ENCODE data around the gene PYM1.
"Not testable (repeated sequence)": the region's sequence is repeated elsewhere in the genome, so short reads cannot be mapped to it uniquely, and the experiment has no call there.

The PYM1 gene

GRCh38 chr12:55908726-55909512 is 18.8 kb downstream of the PYM1 start:
- no peak for DNase-seq

GRCh38 chr12:55906056-55906455 is 21.6 kb downstream of the PYM1 start:
- no peak for DNase-seq

- DNase-seq = no peak
These were observed 25.7 kb downstream of the PYM1 start for GRCh38 chr12:55901881-55902490.

DNA sequence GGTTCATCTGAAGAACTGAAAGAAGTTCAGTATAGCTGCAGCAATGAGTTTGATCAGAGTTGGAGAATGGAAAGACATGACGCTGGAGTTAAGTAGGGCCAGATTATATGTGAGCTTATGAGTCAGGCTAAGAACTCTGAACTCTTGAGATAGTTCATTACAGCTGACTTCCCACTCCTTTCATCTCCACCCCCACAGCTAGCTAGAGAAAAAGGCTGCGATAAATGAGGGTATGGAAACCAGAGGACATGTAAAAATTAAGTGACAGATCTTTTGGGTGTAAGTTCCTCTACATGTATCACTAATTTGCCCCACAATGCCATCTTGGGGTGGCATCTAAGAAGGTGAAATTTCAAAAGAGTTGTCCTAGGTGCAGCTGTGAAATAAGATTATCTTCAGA is 28.6 kb downstream of the PYM1 start:
- no peak for DNase-seq

- no peak for DNase-seq
These were observed 34.0 kb downstream of the PYM1 start for GRCh38 chr12:55893723-55894122.

DNA sequence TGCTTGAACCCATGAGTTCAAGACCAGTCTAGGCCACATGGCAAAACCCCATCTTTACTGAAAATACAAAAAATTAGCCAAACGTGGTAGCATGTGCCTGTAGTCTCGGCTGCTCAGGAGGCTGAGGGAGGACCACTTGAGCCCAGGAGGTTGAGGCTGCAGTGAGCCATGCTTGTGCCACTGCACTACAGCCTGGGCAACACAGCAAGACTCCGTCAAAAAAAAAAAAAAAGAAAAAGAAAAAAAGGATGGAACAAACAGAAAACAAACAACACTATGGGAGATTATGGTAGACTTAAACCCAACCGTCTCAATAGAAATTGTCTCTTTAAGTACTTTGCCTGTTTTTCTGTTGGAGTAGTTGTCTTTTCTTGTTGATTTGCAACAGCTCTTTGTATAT is 36.4 kb downstream of the PYM1 start:
- no peak for DNase-seq

DNA sequence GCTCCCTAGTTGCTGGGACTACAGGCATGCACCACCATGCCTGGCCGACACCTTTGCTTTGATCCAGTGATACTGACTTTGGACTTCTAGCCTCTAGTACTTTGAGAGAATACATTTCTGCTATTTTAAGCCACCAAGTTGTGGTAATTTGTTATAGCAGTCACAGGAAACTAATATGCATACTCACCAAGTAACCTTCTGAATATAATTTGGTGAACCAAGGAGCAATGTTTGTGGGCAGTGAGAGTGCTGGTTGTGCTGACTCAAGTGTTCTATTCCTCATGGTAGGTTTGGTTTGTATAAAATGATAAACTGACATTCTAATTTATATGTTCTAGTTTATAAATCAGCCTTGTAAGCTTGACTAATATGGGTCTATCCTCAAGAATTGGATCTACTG is 42.6 kb downstream of the PYM1 start:
- DNase-seq = no peak

- DNase-seq = no peak
These were observed 49.9 kb downstream of the PYM1 start for GRCh38 chr12:55877824-55878223.

GRCh38 chr12:55875704-55876467 is 51.8 kb downstream of the PYM1 start:
- DNase-seq = no peak

DNA sequence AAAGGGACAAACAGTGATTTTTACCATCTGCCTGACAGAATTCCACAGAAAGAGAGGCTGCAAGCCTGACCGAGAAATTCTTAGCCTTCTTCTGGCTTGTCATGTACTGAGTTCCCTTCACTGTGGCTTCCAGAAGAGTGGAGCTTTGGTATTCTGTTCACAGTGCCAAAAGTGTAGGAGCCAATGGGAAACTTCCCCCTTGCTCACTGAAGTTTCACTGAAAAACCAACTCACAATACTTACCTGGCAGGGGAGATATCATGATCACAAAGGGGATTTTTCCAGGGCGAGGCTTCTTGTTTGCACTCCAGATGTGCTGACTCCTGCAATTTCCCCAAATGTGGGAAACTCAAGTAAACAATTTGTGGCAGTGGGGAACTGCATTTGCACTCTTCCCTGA is 53.3 kb downstream of the PYM1 start:
- no peak for DNase-seq

DNA sequence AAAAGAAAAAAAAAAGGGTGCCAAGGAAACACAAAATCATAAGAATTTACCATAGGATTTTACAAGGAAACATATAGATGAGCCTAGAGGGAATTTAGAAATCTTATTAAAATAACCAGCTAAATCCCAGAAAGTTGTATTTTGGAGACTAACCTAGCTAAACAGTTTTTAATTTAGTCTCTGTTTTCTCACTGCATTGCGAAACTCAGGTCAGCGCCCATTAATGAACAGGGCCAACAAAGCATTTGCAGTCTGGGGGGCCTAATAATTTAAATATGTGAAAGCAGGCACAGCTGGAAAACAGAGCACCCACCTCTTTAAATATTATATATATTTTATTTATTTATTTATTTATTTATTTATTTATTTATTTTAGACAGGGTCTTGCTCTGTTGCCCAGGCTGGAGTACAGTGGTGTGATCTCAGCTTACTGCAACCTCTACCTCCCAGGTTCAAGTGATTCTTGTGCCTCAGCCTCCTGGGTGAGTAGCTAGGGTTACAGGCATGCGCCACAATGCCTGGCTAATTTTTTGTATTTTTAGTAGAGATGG is 61.2 kb downstream of the PYM1 start:
- DNase-seq = not testable (repeated sequence)

DNA sequence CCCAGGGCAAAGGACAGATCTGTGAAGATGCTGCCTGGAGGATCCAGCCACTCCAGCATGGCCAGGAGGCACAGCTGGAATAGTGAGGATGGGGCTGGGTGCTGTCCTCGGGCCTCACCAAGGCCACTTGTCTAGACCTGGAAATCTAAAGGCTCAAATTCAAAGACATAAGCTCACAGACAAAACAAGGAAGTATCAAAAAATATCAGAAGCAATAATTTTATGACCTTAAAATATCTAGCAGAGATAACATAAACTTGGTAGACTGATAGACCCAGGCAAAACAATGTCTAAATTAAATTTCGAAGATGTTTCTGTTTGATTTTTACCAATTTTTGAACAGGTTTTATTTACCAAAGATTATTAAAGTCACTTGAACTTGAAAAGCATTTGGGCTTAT is 62.4 kb downstream of the PYM1 start:
- no peak for DNase-seq

DNA sequence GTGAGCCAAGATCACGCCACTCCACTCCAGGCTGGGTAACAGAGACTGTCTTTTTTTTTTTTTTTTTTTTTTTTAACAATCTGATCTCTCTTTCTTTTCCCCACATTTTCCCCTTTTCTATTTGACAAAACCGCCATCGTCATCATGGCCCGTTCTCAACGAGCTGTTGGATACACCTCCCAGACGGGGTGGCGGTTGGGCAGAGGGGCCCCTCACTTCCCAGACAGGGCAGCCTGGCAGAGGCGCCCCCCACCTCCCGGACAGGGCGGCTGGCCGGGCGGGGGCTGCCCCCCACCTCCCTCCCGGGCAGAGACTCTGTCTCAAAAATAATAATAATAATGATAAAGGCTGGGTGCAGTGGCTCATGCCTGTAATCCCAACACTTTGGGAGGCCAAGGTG is 64.8 kb downstream of the PYM1 start:
- DNase-seq = not testable (repeated sequence)

DNA sequence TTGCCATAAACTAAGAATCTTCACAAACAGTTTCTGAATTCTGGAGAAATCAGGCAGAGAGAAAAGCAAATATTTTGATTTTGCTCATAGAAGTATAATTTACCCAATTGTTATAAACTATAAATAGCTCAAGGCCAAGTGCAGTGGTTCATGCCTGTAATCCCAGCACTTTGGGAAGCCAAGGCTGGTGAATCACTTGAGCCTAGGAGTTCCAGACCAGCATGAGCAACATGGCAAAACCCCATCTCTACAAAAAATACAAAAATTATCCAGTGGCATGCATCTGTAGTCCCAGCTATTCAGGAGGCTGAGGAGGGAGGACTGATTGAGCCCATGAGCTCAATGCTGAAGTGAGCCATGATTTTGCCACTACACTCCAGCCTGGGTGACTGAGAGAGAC is 65.4 kb downstream of the PYM1 start:
- DNase-seq = no peak

GRCh38 chr12:55861871-55862270 is 65.8 kb downstream of the PYM1 start:
- no peak for DNase-seq

DNA sequence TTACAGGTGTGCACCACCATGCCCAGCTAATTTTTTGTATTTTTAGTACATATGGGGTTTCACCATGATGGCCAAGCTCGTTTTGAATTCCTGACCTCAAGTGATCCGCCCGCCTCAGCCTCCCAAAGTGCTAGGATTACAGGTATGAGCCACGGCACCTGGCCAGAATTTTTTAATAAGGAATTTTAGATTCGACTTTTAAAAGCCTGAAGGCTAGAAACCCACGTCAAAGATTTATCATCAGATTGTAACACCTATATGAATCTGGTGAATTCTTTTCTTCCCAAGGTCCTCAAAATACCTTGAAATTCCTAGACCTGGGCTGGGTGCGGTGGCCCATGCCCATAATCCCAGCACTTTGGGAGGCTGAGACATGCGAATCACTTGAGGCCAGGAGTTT is 66.3 kb downstream of the PYM1 start:
- no peak for DNase-seq

DNA sequence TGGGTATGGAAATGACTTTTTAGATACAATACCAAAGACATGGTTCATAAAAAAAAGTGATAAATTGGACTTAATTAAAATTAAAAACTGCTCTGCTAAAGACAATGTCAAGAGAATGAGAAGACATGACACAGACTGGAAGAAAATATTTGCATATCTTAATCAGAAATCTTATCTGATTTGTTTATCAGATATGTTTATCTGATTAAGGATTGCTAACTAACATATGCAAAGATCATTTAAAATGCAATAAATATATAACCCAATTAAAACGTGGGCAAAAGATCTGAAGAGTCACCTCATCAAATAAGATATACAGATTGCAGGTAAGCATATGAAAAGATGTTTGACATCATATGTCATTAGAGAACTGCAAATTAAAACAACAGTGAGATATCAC is 75.0 kb downstream of the PYM1 start:
- no peak for DNase-seq

Measured in cortex of kidney (tissue), 1 donor.